BE2C (cell line): ENCODE data around the gene WDR64.
"Not testable (repeated sequence)": the region's sequence is repeated elsewhere in the genome, so short reads cannot be mapped to it uniquely, and the experiment has no call there.

Source experiments
- DNase-seq: peaks from one replicate; pipeline ENCODE4 v3.0.0-alpha.2; 2020
- H3K27me3 ChIP-seq: fragments of 250-450 bp; sonication (Bioruptor Pico); 2 replicates; pipeline ENCODE4 v1.5.1; 2020; ENCODE audit warnings: mild to moderate bottlenecking
- H3K36me3 ChIP-seq: fragments of 250-450 bp; sonication (Bioruptor Pico); 2 replicates; pipeline ENCODE4 v1.5.1; 2020; ENCODE audit warnings: mild to moderate bottlenecking
- H3K4me1 ChIP-seq: fragments of 250-450 bp; sonication (Bioruptor Pico); 2 replicates; pipeline ENCODE4 v1.5.1; 2020
- H3K4me3 ChIP-seq: 2 replicates; pipeline ENCODE4 v1.5.1; 2011; ENCODE audit warnings: low read depth, low read length
- H3K9me3 ChIP-seq: fragments of 250-450 bp; sonication (Bioruptor Pico); 2 replicates; pipeline ENCODE4 v1.5.1; 2020
- CTCF ChIP-seq: IDR thresholded peaks from 2 replicates; pipeline ENCODE4 v1.5.1; 2012; ENCODE audit warnings: mild to moderate bottlenecking, low read depth, low read length

The WDR64 gene

GRCh38 chr1:241674805-241675384, 22.8 kb downstream of the WDR64 start:
- no peaks in the 10 kb centered on the region for H3K4me1 ChIP-seq
- H3K36me3 ChIP-seq, result no peaks in the 10 kb centered on the region
- no peak overlapping the region for H3K4me3 ChIP-seq
- no peak for TF ChIP-seq CTCF
- H3K27me3 ChIP-seq, result peaks cover 3% of the 10 kb centered on the region
- no peak for DNase-seq
- no peaks in the 10 kb centered on the region for H3K9me3 ChIP-seq

- Histone ChIP-seq H3K27me3 (peaks cover 8% of the 10 kb centered on the region), H3K36me3 (no peaks in the 10 kb centered on the region), H3K4me3 (no peak overlapping the region), H3K4me1 (no peaks in the 10 kb centered on the region), H3K9me3 (no peaks in the 10 kb centered on the region)
- TF ChIP-seq CTCF, result no peak
- no peak for DNase-seq
Observed at GRCh38 chr1:241675983-241676382, 23.9 kb downstream of the WDR64 start.

GRCh38 chr1:241677201-241677600, 25.1 kb downstream of the WDR64 start:
- Histone ChIP-seq H3K4me1 (no peaks in the 10 kb centered on the region), H3K4me3 (no peak overlapping the region), H3K9me3 (no peaks in the 10 kb centered on the region), H3K27me3 (peaks cover 8% of the 10 kb centered on the region), H3K36me3 (no peaks in the 10 kb centered on the region)
- no peak for TF ChIP-seq CTCF
- DNase-seq, result no peak

- TF ChIP-seq CTCF, result no peak
- H3K4me3 ChIP-seq, result no peak overlapping the region
- H3K36me3 ChIP-seq, result no peaks in the 10 kb centered on the region
- no peak for DNase-seq
- peaks cover 8% of the 10 kb centered on the region for H3K27me3 ChIP-seq
- H3K4me1 ChIP-seq, result no peaks in the 10 kb centered on the region
- H3K9me3 ChIP-seq, result no peaks in the 10 kb centered on the region
Observed at GRCh38 chr1:241678536-241678935, 26.5 kb downstream of the WDR64 start.

- Histone ChIP-seq H3K4me1 (no peaks in the 10 kb centered on the region), H3K27me3 (peaks cover 8% of the 10 kb centered on the region), H3K9me3 (no peaks in the 10 kb centered on the region), H3K4me3 (no peak overlapping the region), H3K36me3 (no peaks in the 10 kb centered on the region)
- no peak for DNase-seq
- TF ChIP-seq CTCF, result no peak
Observed at GRCh38 chr1:241679404-241679803, 27.3 kb downstream of the WDR64 start.

- no peak for DNase-seq
- Histone ChIP-seq H3K4me1 (no peaks in the 10 kb centered on the region), H3K27me3 (peaks cover 8% of the 10 kb centered on the region), H3K4me3 (no peak overlapping the region), H3K36me3 (no peaks in the 10 kb centered on the region), H3K9me3 (no peaks in the 10 kb centered on the region)
- no peak for TF ChIP-seq CTCF
Observed at GRCh38 chr1:241679961-241680360, 27.9 kb downstream of the WDR64 start.

GRCh38 chr1:241681861-241682448, 29.9 kb downstream of the WDR64 start:
- not testable (repeated sequence) for H3K36me3 ChIP-seq, H3K9me3 ChIP-seq, DNase-seq, H3K27me3 ChIP-seq, H3K4me1 ChIP-seq, H3K4me3 ChIP-seq
